Right renal pelvis (tissue), 4 donors: ENCODE results near the gene ST6GALNAC3. TPM values are rescaled to one million over a fixed set of nuclear protein-coding genes. Genes with fewer than 3 reads are reported as not detected.
"Not testable (repeated sequence)": the region's sequence is repeated elsewhere in the genome, so short reads cannot be mapped to it uniquely, and the experiment has no call there.

Source experiments
- DNase-seq, 4 donors: peaks; one replicate each; pipeline ENCODE4 v3.0.0-alpha.2; 2013; ENCODE audit warnings: low read depth in 4 of 4, low spot score in 3 of 4, missing footprints in 1 of 4
- polyA plus RNA-seq, 4 donors: library from polyadenylated mRNA; unstranded; fragments of 120-200 nt; gene quantifications; one replicate each; pipeline ENCODE4 v1.2.1, GENCODE V29; 2013; ENCODE audit not compliant: insufficient read length in 4 of 4

Gene ST6GALNAC3
- polyA plus RNA-seq, 4 donors, result 91.5 to 110 (median 97.8) TPM

GRCh38 chr1:76607717-76608116 is 533.2 kb downstream of the ST6GALNAC3 start:
- DNase-seq, result no peak

- no peak for DNase-seq
Observed at GRCh38 chr1:76611770-76612445, 537.4 kb downstream of the ST6GALNAC3 start.

- DNase-seq, result no peak
Observed at GRCh38 chr1:76613886-76614285, 539.3 kb downstream of the ST6GALNAC3 start.

GRCh38 chr1:76615253-76616035 is 540.9 kb downstream of the ST6GALNAC3 start:
- no peak for DNase-seq

- no peak for DNase-seq
Observed at GRCh38 chr1:76620371-76620770, 545.8 kb downstream of the ST6GALNAC3 start.

GRCh38 chr1:76622774-76623528 is 548.4 kb downstream of the ST6GALNAC3 start:
- no peak for DNase-seq

- DNase-seq, result no peak
Observed at GRCh38 chr1:76625886-76626678, 551.5 kb downstream of the ST6GALNAC3 start.

GRCh38 chr1:76627498-76627897 is 553.0 kb downstream of the ST6GALNAC3 start:
- no peak for DNase-seq

GRCh38 chr1:76627901-76628300 is 553.4 kb downstream of the ST6GALNAC3 start:
- DNase-seq, result no peak

- DNase-seq, result no peak
Observed at GRCh38 chr1:76632136-76632535, 557.6 kb downstream of the ST6GALNAC3 start.

- DNase-seq, result no peak
Observed at GRCh38 chr1:76635784-76636183, 561.2 kb downstream of the ST6GALNAC3 start.

- no peak for DNase-seq
Observed at GRCh38 chr1:76639181-76639580, 564.6 kb downstream of the ST6GALNAC3 start.

GRCh38 chr1:76640092-76640491 is 565.5 kb downstream of the ST6GALNAC3 start:
- DNase-seq, result no peak

GRCh38 chr1:76640723-76641122 is 566.2 kb downstream of the ST6GALNAC3 start:
- DNase-seq, result no peak

- no peak for DNase-seq
Observed at GRCh38 chr1:76644139-76644538, 569.6 kb downstream of the ST6GALNAC3 start.

GRCh38 chr1:76652860-76653259 is 578.3 kb downstream of the ST6GALNAC3 start:
- DNase-seq, result not testable (repeated sequence)

GRCh38 chr1:76657623-76658022 is 583.1 kb downstream of the ST6GALNAC3 start:
- no peak for DNase-seq

- no peak for DNase-seq
Observed at GRCh38 chr1:76659171-76659940, 584.8 kb downstream of the ST6GALNAC3 start.

- DNase-seq, result no peak
Observed at GRCh38 chr1:76661531-76661930, 587.0 kb downstream of the ST6GALNAC3 start.

- no peak for DNase-seq
Observed at GRCh38 chr1:76666499-76666898, 592.0 kb downstream of the ST6GALNAC3 start.
